ENCODE data around the gene ZNF521. TPM values are rescaled to one million over a fixed set of nuclear protein-coding genes. Genes with fewer than 3 reads are reported as not detected.

The ZNF521 gene
- total RNA-seq, 1 experiment from 2014 or later: not detected

GRCh38 chr18:25136416-25137196 is 215.4 kb downstream of the ZNF521 start:
- CTCF ChIA-PET: no interaction called here
- DNase-seq (ENCODE audit: low spot score): no peak
- Histone ChIP-seq H3K27ac (ENCODE audit: low read depth, low read length, poor library complexity, severe bottlenecking) (no peak overlapping the region), H3K4me3 (ENCODE audit: low read depth, low read length, poor library complexity, severe bottlenecking) (no peak overlapping the region), H3K4me1 (ENCODE audit: insufficient read depth, low read length, poor library complexity, severe bottlenecking) (no peaks in the 10 kb centered on the region), H3K27me3 (replicated peaks; ENCODE audit: insufficient read depth, low read depth, low read length, poor library complexity) (no peaks in the 10 kb centered on the region), H3K9me3 (ENCODE audit: low read depth, low read length, poor library complexity, severe bottlenecking) (no peaks in the 10 kb centered on the region), H3K36me3 (ENCODE audit: insufficient read depth, low read length, poor library complexity, severe bottlenecking) (no peaks in the 10 kb centered on the region)
- POLR2A ChIA-PET (ENCODE audit: low non-redundant PET): no interaction called here
- TF ChIP-seq EZH2 (IDR thresholded peaks at IDR 0.05; ENCODE audit: borderline replicate concordance, low read depth, low read length, poor library complexity, severe bottlenecking): no peak
- TF ChIP-seq CTCF (conservative IDR thresholded peaks at IDR 0.05; ENCODE audit: low read depth, low read length): no peak
- intact Hi-C loops (cut with micrococcal nuclease; ENCODE audit: unreplicated experiment): no loop called here
- BruUV-seq (replicated peaks): no TSS peak

GRCh38 chr18:25134861-25135260 is 217.1 kb downstream of the ZNF521 start:
- H3K9me3 ChIP-seq (ENCODE audit: low read depth, low read length, poor library complexity, severe bottlenecking): no peaks in the 10 kb centered on the region
- ChIA-PET CTCF (no interaction called here), POLR2A (ENCODE audit: low non-redundant PET) (no interaction called here)
- DNase-seq (ENCODE audit: low spot score): no peak
- H3K36me3 ChIP-seq (ENCODE audit: insufficient read depth, low read length, poor library complexity, severe bottlenecking): no peaks in the 10 kb centered on the region
- intact Hi-C loops (cut with micrococcal nuclease; ENCODE audit: unreplicated experiment): no loop called here
- H3K4me3 ChIP-seq (ENCODE audit: low read depth, low read length, poor library complexity, severe bottlenecking): no peak overlapping the region
- H3K4me1 ChIP-seq (ENCODE audit: insufficient read depth, low read length, poor library complexity, severe bottlenecking): no peaks in the 10 kb centered on the region
- BruUV-seq (replicated peaks): no TSS peak
- H3K27ac ChIP-seq (ENCODE audit: low read depth, low read length, poor library complexity, severe bottlenecking): no peak overlapping the region
- no peaks in the 10 kb centered on the region for H3K27me3 ChIP-seq (replicated peaks; ENCODE audit: insufficient read depth, low read depth, low read length, poor library complexity)
- TF ChIP-seq EZH2 (IDR thresholded peaks at IDR 0.05; ENCODE audit: borderline replicate concordance, low read depth, low read length, poor library complexity, severe bottlenecking) (no peak), CTCF (conservative IDR thresholded peaks at IDR 0.05; ENCODE audit: low read depth, low read length) (no peak)

- intact Hi-C loops (cut with micrococcal nuclease; ENCODE audit: unreplicated experiment): no loop called here
- ChIA-PET CTCF (no interaction called here), POLR2A (ENCODE audit: low non-redundant PET) (no interaction called here)
- no peak overlapping the region for H3K27ac ChIP-seq (ENCODE audit: low read depth, low read length, poor library complexity, severe bottlenecking)
- H3K9me3 ChIP-seq (ENCODE audit: low read depth, low read length, poor library complexity, severe bottlenecking): no peaks in the 10 kb centered on the region
- H3K27me3 ChIP-seq (replicated peaks; ENCODE audit: insufficient read depth, low read depth, low read length, poor library complexity): no peaks in the 10 kb centered on the region
- H3K36me3 ChIP-seq (ENCODE audit: insufficient read depth, low read length, poor library complexity, severe bottlenecking): no peaks in the 10 kb centered on the region
- DNase-seq (ENCODE audit: low spot score): no peak
- TF ChIP-seq EZH2 (IDR thresholded peaks at IDR 0.05; ENCODE audit: borderline replicate concordance, low read depth, low read length, poor library complexity, severe bottlenecking) (no peak), CTCF (conservative IDR thresholded peaks at IDR 0.05; ENCODE audit: low read depth, low read length) (no peak)
- no peak overlapping the region for H3K4me3 ChIP-seq (ENCODE audit: low read depth, low read length, poor library complexity, severe bottlenecking)
- BruUV-seq (replicated peaks): no TSS peak
- H3K4me1 ChIP-seq (ENCODE audit: insufficient read depth, low read length, poor library complexity, severe bottlenecking): no peaks in the 10 kb centered on the region
Measured at GRCh38 chr18:25133879-25134278, 218.1 kb downstream of the ZNF521 start.
